Natural killer cell (primary cell): ENCODE measurements around the gene MYO1D. TPM values are rescaled to one million over a fixed set of nuclear protein-coding genes. Genes with fewer than 3 reads are reported as not detected.
A peak's percentile ranks its signal among the peaks of the same experiment; 100 is the strongest.

Source experiments
- ATAC-seq, 3 donors: fragments of 150-1000 bp in 2 of 3; fragments of 200-7000 bp in 1 of 3; cut with Tn5 transposase; 1 replicate in 1 of 3; 2 replicates in 2 of 3; pipeline ENCODE4 v1.10.0; 2021; ENCODE audit warnings: mild to moderate bottlenecking in 2 of 3, moderate library complexity in 2 of 3
- DNase-seq, 2 donors: peaks; one replicate each; pipeline versions ENCODE4 v3.0.0 to v3.0.0-alpha.2; 2013 to 2021; ENCODE audit warnings: mixed read lengths in 1 of 2
- H3K27ac ChIP-seq: one replicate; pipeline ENCODE4 v1.5.1; 2013; ENCODE audit warnings: mild to moderate bottlenecking, low read length
- H3K27me3 ChIP-seq: one replicate; pipeline ENCODE4 v1.6.1; 2013; ENCODE audit warnings: low read length; ENCODE audit not compliant: control insufficient read depth, insufficient read depth
- H3K36me3 ChIP-seq: one replicate; pipeline ENCODE4 v1.6.1; 2013; ENCODE audit warnings: low read length; ENCODE audit not compliant: control insufficient read depth, insufficient read depth
- H3K4me1 ChIP-seq: one replicate; pipeline ENCODE4 v1.6.1; 2013; ENCODE audit warnings: low read length; ENCODE audit not compliant: control insufficient read depth, insufficient read depth
- H3K4me3 ChIP-seq: one replicate; pipeline ENCODE4 v1.5.1; 2013; ENCODE audit warnings: low read length
- H3K9me3 ChIP-seq: one replicate; pipeline ENCODE4 v1.6.1; 2013; ENCODE audit warnings: low read length; ENCODE audit not compliant: control insufficient read depth, insufficient read depth
- H3K27ac Mint-ChIP-seq, 2 donors: one replicate each; pipeline ENCODE4 v1.8.0; 2022; ENCODE audit warnings: mild to moderate bottlenecking in 2 of 2, mixed read lengths in 2 of 2, moderate library complexity in 1 of 2
- H3K27me3 Mint-ChIP-seq, 2 donors: one replicate each; pipeline ENCODE4 v1.8.0; 2022; ENCODE audit warnings: low read depth in 2 of 2, mixed read lengths in 2 of 2
- H3K36me3 Mint-ChIP-seq: one replicate; pipeline ENCODE4 v1.8.0; 2022; ENCODE audit warnings: mixed read lengths
- H3K4me1 Mint-ChIP-seq, 2 donors: one replicate each; pipeline ENCODE4 v1.8.0; 2022; ENCODE audit warnings: mixed read lengths in 2 of 2
- H3K4me3 Mint-ChIP-seq: one replicate; pipeline ENCODE4 v1.8.0; 2022; ENCODE audit warnings: mild to moderate bottlenecking, moderate library complexity, mixed read lengths
- H3K9me3 Mint-ChIP-seq, 2 donors: one replicate each; pipeline ENCODE4 v1.8.0; 2022; ENCODE audit warnings: mixed read lengths in 2 of 2
- WGBS: methylation state at CpG from one replicate; pipeline ENCODE4 v1.1.7; 2013; ENCODE audit warnings: missing lambda C conversion rate; ENCODE audit not compliant: insufficient coverage; 5-methylcytosine and 5-hydroxymethylcytosine counted together
- intact Hi-C: fragments of 100-400 bp; cut with micrococcal nuclease; formaldehyde crosslinking; loops from one replicate; pipeline ENCODE4 v1.14.2; 2022
- total RNA-seq, 4 donors: library from RNA; stranded (reverse); fragments of 120-200 nt in 1 of 4; gene quantifications; one replicate each; pipeline versions ENCODE4 v1.2.3 to v1.2.4, GENCODE V29; 2013 to 2022
- TF ChIP-seq, protein P1 (sequence below): fragments of 200-600 bp; IDR thresholded peaks from one replicate; pipeline ENCODE4 v1.8.0; 2022; ENCODE audit warnings: antibody characterized with exemption

The MYO1D gene
- total RNA-seq, 3 donors from 2014 or later (not counting 1 experiment from before 2014, with no cell fraction given): 6.8 to 20.2 (median 10.5) TPM

DNA sequence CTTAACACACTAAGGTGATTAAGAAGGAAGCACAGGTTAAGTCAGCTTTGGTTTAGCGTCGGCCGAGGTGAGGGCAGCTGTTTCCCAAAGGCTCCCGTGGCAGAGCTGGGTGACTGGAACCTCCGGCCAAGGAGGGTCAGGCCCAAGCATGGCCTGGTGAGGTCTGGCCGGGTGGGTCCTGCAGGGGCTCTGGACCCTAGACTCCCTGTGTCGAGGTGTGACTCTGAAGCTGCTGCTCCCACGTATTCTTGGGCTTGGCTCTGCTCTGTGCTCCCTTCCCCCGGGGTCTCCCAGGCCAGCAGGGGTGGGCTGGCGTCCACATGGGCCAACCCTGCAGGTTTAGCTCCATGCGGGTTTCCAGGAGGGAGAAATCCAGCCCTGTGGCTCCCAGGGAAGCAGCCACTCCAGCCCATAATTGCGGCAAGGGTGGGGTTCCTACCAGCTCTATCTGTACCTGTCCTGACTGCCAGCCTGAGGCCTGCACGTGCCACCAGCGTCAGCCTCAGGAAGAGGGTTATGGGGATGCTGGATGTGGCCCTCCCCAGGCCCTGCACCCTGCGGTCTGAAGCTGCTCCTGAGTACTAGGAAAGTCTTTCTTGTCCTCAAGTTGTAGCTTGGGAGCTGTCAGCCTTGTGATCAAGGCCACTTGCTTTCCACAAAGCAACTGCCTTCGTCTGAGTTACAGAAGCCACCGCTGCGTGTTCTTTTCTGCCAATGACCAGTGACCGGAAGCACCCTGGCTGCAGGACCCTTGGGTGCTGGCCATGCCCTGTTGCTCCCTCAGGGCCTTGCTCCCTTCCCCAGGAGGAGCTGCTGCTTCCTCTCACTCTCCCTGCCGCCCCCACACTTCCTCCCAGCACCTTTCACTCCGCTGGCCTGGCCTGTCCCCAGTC lies 385.3 kb downstream of the MYO1D start:
- no peaks in the 10 kb centered on the region for H3K27me3 Mint-ChIP-seq
- H3K27ac ChIP-seq: peak overlapping the region; percentile 27
- H3K4me3 Mint-ChIP-seq: peak overlapping the region; percentile 71
- no peaks in the 10 kb centered on the region for H3K9me3 Mint-ChIP-seq
- peak in 1 of 2 donors; percentile 57 for DNase-seq
- peaks cover 81% of the 10 kb centered on the region for H3K4me1 ChIP-seq
- ATAC-seq: no peak
- intact Hi-C loops: no loop called here
- TF ChIP-seq, protein P1, sequence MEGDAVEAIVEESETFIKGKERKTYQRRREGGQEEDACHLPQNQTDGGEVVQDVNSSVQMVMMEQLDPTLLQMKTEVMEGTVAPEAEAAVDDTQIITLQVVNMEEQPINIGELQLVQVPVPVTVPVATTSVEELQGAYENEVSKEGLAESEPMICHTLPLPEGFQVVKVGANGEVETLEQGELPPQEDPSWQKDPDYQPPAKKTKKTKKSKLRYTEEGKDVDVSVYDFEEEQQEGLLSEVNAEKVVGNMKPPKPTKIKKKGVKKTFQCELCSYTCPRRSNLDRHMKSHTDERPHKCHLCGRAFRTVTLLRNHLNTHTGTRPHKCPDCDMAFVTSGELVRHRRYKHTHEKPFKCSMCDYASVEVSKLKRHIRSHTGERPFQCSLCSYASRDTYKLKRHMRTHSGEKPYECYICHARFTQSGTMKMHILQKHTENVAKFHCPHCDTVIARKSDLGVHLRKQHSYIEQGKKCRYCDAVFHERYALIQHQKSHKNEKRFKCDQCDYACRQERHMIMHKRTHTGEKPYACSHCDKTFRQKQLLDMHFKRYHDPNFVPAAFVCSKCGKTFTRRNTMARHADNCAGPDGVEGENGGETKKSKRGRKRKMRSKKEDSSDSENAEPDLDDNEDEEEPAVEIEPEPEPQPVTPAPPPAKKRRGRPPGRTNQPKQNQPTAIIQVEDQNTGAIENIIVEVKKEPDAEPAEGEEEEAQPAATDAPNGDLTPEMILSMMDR: no peak
- H3K4me1 Mint-ChIP-seq: peaks cover 58 to 59% of the 10 kb centered on the region in 2 donors
- no peak overlapping the region for H3K4me3 ChIP-seq
- H3K27me3 ChIP-seq: no peaks in the 10 kb centered on the region
- H3K27ac Mint-ChIP-seq: peak overlapping the region; percentile 68 to 82
- no peaks in the 10 kb centered on the region for H3K9me3 ChIP-seq
- 77% methylated on average over 21 of the region's 21 CpGs for WGBS
- H3K36me3 Mint-ChIP-seq: no peaks in the 10 kb centered on the region
- H3K36me3 ChIP-seq: peaks cover 26% of the 10 kb centered on the region

DNA sequence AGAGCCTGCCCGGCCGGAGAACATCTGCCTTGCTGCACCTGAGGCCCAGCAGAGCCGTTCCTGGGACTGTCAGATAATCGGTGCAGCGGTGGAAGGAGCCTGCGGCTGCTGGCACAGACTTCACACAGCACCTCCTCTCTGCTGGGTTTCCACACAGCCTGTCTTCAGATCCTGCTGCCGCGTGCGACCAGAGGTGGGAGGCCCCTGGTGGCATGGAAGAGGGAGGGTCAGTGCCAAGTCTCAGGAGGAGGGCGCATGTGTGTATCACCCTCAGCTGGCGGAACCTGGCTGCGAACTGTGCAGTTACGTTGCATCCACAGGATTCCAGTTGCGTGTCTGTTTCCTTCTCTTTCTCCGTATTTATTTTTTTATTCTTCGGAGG lies 386.8 kb downstream of the MYO1D start:
- H3K9me3 ChIP-seq: no peaks in the 10 kb centered on the region
- intact Hi-C loops: no loop called here

DNA sequence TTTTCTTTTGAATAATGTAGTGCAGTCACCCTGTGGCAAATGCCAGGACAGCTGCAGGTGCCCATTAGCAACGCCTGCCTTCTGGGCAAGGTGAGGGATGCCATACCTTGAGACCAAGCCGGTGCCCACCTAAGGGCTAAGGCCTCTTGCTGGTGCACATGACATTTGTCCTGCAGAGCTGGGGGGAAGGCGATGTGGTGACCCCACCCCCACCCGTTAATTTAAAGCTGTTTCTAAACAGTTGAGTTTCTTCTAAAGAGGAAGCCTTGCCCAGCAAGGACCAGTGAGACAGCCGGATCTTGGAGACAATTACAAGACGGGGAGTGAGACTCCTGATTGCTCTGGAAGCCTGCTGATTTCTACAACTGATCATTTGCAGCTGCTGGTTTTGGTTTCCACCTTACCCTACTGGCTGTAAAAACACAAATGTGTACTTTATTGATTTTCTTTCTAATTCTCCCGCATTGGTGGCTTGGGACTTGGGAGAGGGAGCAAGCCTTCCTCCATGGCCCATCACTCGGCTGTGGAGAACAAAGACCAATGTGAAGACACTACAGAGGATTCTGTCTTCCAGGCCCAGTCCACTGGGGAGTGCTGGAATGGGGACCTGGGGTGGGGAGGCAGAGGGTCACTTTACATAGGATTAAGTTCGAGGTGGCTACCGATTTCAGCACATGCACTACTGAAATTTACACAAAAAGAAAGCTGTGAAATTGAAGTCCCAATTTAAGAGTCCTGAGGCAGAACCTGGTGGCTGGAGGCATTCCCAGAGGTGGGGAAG lies 387.4 kb downstream of the MYO1D start:
- Histone ChIP-seq H3K27me3 (no peaks in the 10 kb centered on the region), H3K9me3 (no peaks in the 10 kb centered on the region), H3K4me3 (no peak overlapping the region), H3K27ac (no peak overlapping the region), H3K36me3 (peaks cover 26% of the 10 kb centered on the region), H3K4me1 (peaks cover 69% of the 10 kb centered on the region)
- Mint-ChIP-seq H3K27ac (peak overlapping the region in 1 of 2 donors; percentile 73), H3K9me3 (no peaks in the 10 kb centered on the region), H3K27me3 (no peaks in the 10 kb centered on the region), H3K36me3 (no peaks in the 10 kb centered on the region), H3K4me1 (peaks cover 64% of the 10 kb centered on the region in 2 donors), H3K4me3 (peak overlapping the region; percentile 91)
- no peak for ATAC-seq
- 80% methylated on average over 10 of the region's 10 CpGs for WGBS
- TF ChIP-seq, protein P1: no peak
- DNase-seq: peak in 1 of 2 donors; percentile 26
- intact Hi-C loops: no loop called here

More for the DNA sequence above, 386.8 kb downstream of the MYO1D start:
- Mint-ChIP-seq H3K4me3 (peak overlapping the region; percentile 28), H3K4me1 (peaks cover 64% of the 10 kb centered on the region in 2 donors), H3K27me3 (no peaks in the 10 kb centered on the region), H3K9me3 (no peaks in the 10 kb centered on the region), H3K27ac (no peak overlapping the region), H3K36me3 (no peaks in the 10 kb centered on the region)
- Histone ChIP-seq H3K27ac (no peak overlapping the region), H3K4me1 (peaks cover 75% of the 10 kb centered on the region), H3K36me3 (peaks cover 26% of the 10 kb centered on the region), H3K4me3 (no peak overlapping the region), H3K27me3 (no peaks in the 10 kb centered on the region)
- WGBS: 81% methylated on average over 16 of the region's 16 CpGs
- no peak for ATAC-seq
- TF ChIP-seq, protein P1: no peak
- peak in 1 of 2 donors; percentile 42 for DNase-seq
